HepG2 (cell line): ENCODE results near the gene RTP5. TPM values are rescaled to one million over a fixed set of nuclear protein-coding genes. Genes with fewer than 3 reads are reported as not detected.
A peak's percentile ranks its signal among the peaks of the same experiment; 100 is the strongest.

Experiments
- AKAP8 ChIP-seq: sonication (generic); formaldehyde crosslinking; IDR thresholded peaks from 2 replicates; pipeline ENCODE4 v1.5.1; 2020; ENCODE audit warnings: mild to moderate bottlenecking, missing genetic modification reagents
- CEBPB ChIP-seq: IDR thresholded peaks from 2 replicates; pipeline ENCODE4 v1.6.1; 2011; ENCODE audit warnings: low read depth, low read length, improper control_type of control experiment, borderline replicate concordance
- ERF ChIP-seq: IDR thresholded peaks from 2 replicates; pipeline ENCODE4 v1.6.1; 2018; ENCODE audit warnings: missing biosample characterization, missing genetic modification reagents
- FOXA1 ChIP-seq, 2 experiments: fragments of 450-650 bp in 1 of 2; sonication (generic) in 1 of 2; formaldehyde crosslinking in 1 of 2; IDR thresholded peaks; 2 replicates each; pipeline versions ENCODE4 v1.4.0 to v1.6.1; 2016 to 2020; ENCODE audit warnings: missing genetic modification reagents in 1 of 2
- FOXO1 ChIP-seq: sonication (generic); formaldehyde crosslinking; IDR thresholded peaks from 2 replicates; pipeline ENCODE4 v1.4.0; 2020; ENCODE audit warnings: missing genetic modification reagents
- MAX ChIP-seq: IDR thresholded peaks from 2 replicates; pipeline ENCODE4 v1.6.1; 2012; ENCODE audit warnings: inconsistent platforms
- MXD4 ChIP-seq: IDR thresholded peaks from 2 replicates; pipeline ENCODE4 v1.6.1; 2016; ENCODE audit warnings: mild to moderate bottlenecking, missing biosample characterization, missing genetic modification reagents
- NAIF1 ChIP-seq: sonication (generic); formaldehyde crosslinking; IDR thresholded peaks from 2 replicates; pipeline ENCODE4 v1.5.0; 2020; ENCODE audit warnings: mild to moderate bottlenecking, missing genetic modification reagents, borderline replicate concordance
- NFIB ChIP-seq: sonication (generic); formaldehyde crosslinking; IDR thresholded peaks from 2 replicates; pipeline ENCODE4 v1.9.0; 2021; ENCODE audit warnings: missing genetic modification reagents, mild to moderate bottlenecking, borderline replicate concordance
- NFIC ChIP-seq: IDR thresholded peaks from 2 replicates; pipeline ENCODE4 v1.6.1; 2012; ENCODE audit warnings: mild to moderate bottlenecking, low read length, inconsistent platforms
- PTBP1 ChIP-seq: fragments of 200-400 bp; formaldehyde crosslinking; IDR thresholded peaks from 2 replicates; pipeline ENCODE4 v1.6.1; 2018; ENCODE audit warnings: low read length, low read depth; ENCODE audit not compliant: poor library complexity, severe bottlenecking
- SAFB2 ChIP-seq: sonication (generic); formaldehyde crosslinking; IDR thresholded peaks from 2 replicates; pipeline ENCODE4 v1.5.1; 2020; ENCODE audit warnings: missing genetic modification reagents, low read depth, mild to moderate bottlenecking, borderline replicate concordance
- SP140L ChIP-seq: sonication (generic); formaldehyde crosslinking; IDR thresholded peaks from 2 replicates; pipeline ENCODE4 v1.4.0; 2020; ENCODE audit warnings: missing genetic modification reagents, borderline replicate concordance
- STAG1 ChIP-seq: sonication (generic); formaldehyde crosslinking; IDR thresholded peaks from 2 replicates; pipeline ENCODE4 v1.4.0; 2020; ENCODE audit warnings: missing genetic modification reagents
- ZNF17 ChIP-seq: sonication (generic); formaldehyde crosslinking; IDR thresholded peaks from 2 replicates; pipeline ENCODE4 v1.5.0; 2020; ENCODE audit warnings: mild to moderate bottlenecking, missing genetic modification reagents
- ZNF256 ChIP-seq: sonication (generic); formaldehyde crosslinking; conservative IDR thresholded peaks from 2 replicates; pipeline ENCODE4 v1.4.0; 2020; ENCODE audit warnings: missing genetic modification reagents
- ZSCAN25 ChIP-seq: sonication (generic); formaldehyde crosslinking; IDR thresholded peaks from 2 replicates; pipeline ENCODE4 v1.8.0; 2022; ENCODE audit warnings: mild to moderate bottlenecking, missing genetic modification reagents
- polyA plus RNA-seq, 8 experiments: library from polyadenylated mRNA; depleted of rRNA in 3 of 8; stranded (reverse) in 7 of 8; unstranded in 1 of 8; fragments of >200 nt; fragmentation: Illumina TruSeq in 4 of 8; extraction: Trizol in 4 of 8; gene quantifications; 2 replicates each; pipeline versions ENCODE4 v1.2.1 to v1.2.3, GENCODE V29; 2011 to 2016; ENCODE audit warnings: low read depth in 4 of 8, missing spikeins in 1 of 8, mixed read lengths in 1 of 8; ENCODE audit not compliant: insufficient read depth in 1 of 8
- total RNA-seq, 5 experiments: library from RNA; depleted of rRNA; stranded (reverse); fragments of >200 nt; fragmentation: Illumina TruSeq; extraction: Trizol; gene quantifications; 2 replicates each; pipeline ENCODE4 v1.2.3, GENCODE V29; 2016; ENCODE audit warnings: low read depth in 1 of 5
- TF ChIP-seq, protein P1 (sequence below): sonication (generic); formaldehyde crosslinking; IDR thresholded peaks from 2 replicates; pipeline ENCODE4 v1.5.0; 2020; ENCODE audit warnings: missing genetic modification reagents
- TF ChIP-seq, protein P2 (sequence below): IDR thresholded peaks from 2 replicates; pipeline ENCODE4 v1.6.1; 2016; ENCODE audit warnings: mild to moderate bottlenecking
- TF ChIP-seq, protein P3 (sequence below): sonication (generic); formaldehyde crosslinking; IDR thresholded peaks from 2 replicates; pipeline ENCODE4 v1.5.1; 2020; ENCODE audit warnings: missing genetic modification reagents, mild to moderate bottlenecking, borderline replicate concordance
- TF ChIP-seq, protein P4 (sequence below): sonication (generic); formaldehyde crosslinking; IDR thresholded peaks from 2 replicates; pipeline ENCODE4 v1.4.0; 2020; ENCODE audit warnings: mild to moderate bottlenecking, missing genetic modification reagents
- TF ChIP-seq, protein P5 (sequence below): sonication (generic); formaldehyde crosslinking; IDR thresholded peaks from 2 replicates; pipeline ENCODE4 v1.5.1; 2020; ENCODE audit warnings: mild to moderate bottlenecking, missing genetic modification reagents, moderate library complexity

The RTP5 gene
- total and polyA plus RNA-seq, 2 of the 13 experiments (the other 11 are each of a cell fraction or from before 2014, with no cell fraction given) = not detected

- 0 out of 2 replicates have a peak, but pooled peaks have one; percentile 71 for TF ChIP-seq MXD4
- TF ChIP-seq ERF (CRISPR knock-in tag) = no peak
- TF ChIP-seq FOXA1 (IDR thresholded peaks at IDR 0.05) = no peak
- TF ChIP-seq FOXA1 (CRISPR knock-in tag; IDR thresholded peaks at IDR 0.05) = 0 out of 2 replicates have a peak, but pooled peaks have one; percentile 11
- TF ChIP-seq ZNF17 (CRISPR knock-in tag) = no peak
- TF ChIP-seq NFIB (CRISPR knock-in tag) = no peak
- TF ChIP-seq MAX = peak; percentile 49; the same call in 1 of the 2 replicates
- no peak for TF ChIP-seq PTBP1
- no peak for TF ChIP-seq NAIF1
- no peak for TF ChIP-seq ZNF256 (CRISPR knock-in tag)
- 0 out of 2 replicates have a peak, but pooled peaks have one; percentile 49 for TF ChIP-seq ZSCAN25 (CRISPR knock-in tag)
- TF ChIP-seq CEBPB = no peak
- TF ChIP-seq, protein P1, sequence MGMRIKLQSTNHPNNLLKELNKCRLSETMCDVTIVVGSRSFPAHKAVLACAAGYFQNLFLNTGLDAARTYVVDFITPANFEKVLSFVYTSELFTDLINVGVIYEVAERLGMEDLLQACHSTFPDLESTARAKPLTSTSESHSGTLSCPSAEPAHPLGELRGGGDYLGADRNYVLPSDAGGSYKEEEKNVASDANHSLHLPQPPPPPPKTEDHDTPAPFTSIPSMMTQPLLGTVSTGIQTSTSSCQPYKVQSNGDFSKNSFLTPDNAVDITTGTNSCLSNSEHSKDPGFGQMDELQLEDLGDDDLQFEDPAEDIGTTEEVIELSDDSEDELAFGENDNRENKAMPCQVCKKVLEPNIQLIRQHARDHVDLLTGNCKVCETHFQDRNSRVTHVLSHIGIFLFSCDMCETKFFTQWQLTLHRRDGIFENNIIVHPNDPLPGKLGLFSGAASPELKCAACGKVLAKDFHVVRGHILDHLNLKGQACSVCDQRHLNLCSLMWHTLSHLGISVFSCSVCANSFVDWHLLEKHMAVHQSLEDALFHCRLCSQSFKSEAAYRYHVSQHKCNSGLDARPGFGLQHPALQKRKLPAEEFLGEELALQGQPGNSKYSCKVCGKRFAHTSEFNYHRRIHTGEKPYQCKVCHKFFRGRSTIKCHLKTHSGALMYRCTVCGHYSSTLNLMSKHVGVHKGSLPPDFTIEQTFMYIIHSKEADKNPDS (CRISPR knock-in tag) = no peak
- no peak for TF ChIP-seq AKAP8 (CRISPR knock-in tag)
- TF ChIP-seq, protein P2, sequence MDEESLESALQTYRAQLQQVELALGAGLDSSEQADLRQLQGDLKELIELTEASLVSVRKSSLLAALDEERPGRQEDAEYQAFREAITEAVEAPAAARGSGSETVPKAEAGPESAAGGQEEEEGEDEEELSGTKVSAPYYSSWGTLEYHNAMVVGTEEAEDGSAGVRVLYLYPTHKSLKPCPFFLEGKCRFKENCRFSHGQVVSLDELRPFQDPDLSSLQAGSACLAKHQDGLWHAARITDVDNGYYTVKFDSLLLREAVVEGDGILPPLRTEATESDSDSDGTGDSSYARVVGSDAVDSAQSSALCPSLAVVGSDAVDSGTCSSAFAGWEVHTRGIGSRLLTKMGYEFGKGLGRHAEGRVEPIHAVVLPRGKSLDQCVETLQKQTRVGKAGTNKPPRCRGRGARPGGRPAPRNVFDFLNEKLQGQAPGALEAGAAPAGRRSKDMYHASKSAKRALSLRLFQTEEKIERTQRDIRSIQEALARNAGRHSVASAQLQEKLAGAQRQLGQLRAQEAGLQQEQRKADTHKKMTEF (CRISPR knock-in tag) = no peak
- TF ChIP-seq STAG1 (CRISPR knock-in tag) = no peak
- TF ChIP-seq, protein P3, sequence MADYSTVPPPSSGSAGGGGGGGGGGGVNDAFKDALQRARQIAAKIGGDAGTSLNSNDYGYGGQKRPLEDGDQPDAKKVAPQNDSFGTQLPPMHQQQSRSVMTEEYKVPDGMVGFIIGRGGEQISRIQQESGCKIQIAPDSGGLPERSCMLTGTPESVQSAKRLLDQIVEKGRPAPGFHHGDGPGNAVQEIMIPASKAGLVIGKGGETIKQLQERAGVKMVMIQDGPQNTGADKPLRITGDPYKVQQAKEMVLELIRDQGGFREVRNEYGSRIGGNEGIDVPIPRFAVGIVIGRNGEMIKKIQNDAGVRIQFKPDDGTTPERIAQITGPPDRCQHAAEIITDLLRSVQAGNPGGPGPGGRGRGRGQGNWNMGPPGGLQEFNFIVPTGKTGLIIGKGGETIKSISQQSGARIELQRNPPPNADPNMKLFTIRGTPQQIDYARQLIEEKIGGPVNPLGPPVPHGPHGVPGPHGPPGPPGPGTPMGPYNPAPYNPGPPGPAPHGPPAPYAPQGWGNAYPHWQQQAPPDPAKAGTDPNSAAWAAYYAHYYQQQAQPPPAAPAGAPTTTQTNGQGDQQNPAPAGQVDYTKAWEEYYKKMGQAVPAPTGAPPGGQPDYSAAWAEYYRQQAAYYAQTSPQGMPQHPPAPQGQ = no peak
- no peak for TF ChIP-seq SAFB2 (CRISPR knock-in tag)
- TF ChIP-seq, protein P4, sequence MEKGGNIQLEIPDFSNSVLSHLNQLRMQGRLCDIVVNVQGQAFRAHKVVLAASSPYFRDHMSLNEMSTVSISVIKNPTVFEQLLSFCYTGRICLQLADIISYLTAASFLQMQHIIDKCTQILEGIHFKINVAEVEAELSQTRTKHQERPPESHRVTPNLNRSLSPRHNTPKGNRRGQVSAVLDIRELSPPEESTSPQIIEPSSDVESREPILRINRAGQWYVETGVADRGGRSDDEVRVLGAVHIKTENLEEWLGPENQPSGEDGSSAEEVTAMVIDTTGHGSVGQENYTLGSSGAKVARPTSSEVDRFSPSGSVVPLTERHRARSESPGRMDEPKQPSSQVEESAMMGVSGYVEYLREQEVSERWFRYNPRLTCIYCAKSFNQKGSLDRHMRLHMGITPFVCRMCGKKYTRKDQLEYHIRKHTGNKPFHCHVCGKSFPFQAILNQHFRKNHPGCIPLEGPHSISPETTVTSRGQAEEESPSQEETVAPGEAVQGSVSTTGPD (CRISPR knock-in tag) = 0 out of 2 replicates have a peak, but pooled peaks have one; percentile 32
- no peak for TF ChIP-seq SP140L (CRISPR knock-in tag)
- no peak for TF ChIP-seq FOXO1
- TF ChIP-seq, protein P5, sequence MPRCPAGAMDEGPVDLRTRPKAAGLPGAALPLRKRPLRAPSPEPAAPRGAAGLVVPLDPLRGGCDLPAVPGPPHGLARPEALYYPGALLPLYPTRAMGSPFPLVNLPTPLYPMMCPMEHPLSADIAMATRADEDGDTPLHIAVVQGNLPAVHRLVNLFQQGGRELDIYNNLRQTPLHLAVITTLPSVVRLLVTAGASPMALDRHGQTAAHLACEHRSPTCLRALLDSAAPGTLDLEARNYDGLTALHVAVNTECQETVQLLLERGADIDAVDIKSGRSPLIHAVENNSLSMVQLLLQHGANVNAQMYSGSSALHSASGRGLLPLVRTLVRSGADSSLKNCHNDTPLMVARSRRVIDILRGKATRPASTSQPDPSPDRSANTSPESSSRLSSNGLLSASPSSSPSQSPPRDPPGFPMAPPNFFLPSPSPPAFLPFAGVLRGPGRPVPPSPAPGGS (CRISPR knock-in tag) = no peak
- no peak for TF ChIP-seq NFIC
These were observed 12.6 kb downstream of the RTP5 start (continued) for GRCh38 chr2:241882091-241882625.
